HG02938 (cell line): ENCODE measurements around the gene BRD1.
"Not testable (repeated sequence)": the region's sequence is repeated elsewhere in the genome, so short reads cannot be mapped to it uniquely, and the experiment has no call there.

Experiments
- ATAC-seq: cut with Tn5 transposase; IDR thresholded peaks from one replicate; pipeline ENCODE4 v1.9.1; 2021; ENCODE audit warnings: mild to moderate bottlenecking, moderate library complexity; ENCODE audit not compliant: unreplicated experiment

Gene BRD1

DNA sequence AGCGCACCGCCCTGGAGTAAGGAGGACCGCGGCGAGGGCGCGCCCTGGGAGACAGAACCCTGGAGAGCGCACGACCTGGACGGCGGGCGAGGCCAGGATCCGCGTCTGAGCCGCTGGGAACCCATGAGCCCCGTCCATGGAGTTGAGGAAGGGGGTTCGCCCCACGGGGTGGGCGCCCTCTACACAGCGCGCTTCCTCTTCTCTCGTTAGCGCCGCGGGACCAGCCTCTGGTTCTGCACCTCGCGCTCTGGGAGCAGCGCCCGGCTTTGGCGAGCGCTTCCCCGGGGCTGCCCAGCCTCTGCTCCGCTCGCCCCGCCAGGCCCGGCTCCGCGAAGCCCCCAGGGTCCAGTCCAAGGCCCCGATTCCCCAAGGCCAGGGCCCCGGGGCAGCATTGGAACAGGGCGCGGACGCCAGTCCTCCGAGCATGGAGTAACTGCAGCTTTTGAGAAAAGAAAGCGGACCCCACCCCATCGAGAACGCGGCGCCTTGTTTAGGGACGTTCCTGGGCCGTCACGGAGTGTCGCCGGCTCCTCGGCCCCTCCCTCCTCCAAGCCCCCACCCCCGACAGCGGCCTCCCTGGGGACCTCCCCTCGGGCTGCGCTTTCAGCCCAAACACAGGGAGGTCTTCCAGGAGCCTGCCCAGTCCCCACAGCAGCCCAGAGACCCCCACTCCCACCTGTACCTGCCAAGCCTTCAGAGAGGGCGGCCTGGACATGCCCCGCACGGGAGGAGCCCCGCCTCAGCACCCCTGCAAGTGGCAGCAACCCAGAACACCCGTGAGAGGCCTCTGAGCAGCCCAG is 56.2 kb downstream of the BRD1 start:
- no peak for ATAC-seq

DNA sequence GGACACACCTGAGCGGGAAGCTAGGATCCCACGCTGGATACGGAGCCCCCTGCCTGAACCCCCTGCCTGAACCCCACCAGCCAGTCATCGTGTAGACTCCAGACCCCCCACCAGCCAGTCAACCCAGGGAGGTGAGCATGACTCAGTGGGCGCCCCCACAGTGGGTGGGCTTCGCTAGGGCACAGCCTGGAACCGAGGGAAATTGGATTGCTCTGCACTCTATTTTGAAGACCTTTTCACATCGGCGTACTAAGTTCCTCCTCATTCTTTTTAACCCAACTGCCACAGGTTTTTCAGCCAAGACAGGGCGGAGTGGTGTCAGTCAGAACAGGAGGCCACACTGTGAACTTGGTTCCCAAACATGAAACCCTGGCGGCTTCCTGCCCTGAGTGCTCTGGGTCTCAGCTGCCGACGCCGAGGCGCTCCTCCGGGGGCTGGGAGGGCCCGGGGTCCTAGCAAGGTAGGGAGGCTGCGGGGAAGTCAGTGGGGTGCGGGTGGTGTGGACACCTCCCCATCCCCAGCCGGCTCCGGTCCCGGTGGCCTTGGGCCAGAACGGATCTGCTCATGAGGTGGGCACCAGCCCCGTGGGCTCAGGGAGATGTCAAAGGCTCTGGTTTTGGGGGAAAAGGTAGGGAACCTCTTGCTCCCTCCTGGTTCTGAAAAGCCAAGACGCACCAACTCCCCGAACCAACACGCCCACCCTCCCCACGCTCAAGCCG is 57.0 kb downstream of the BRD1 start:
- ATAC-seq, result no peak

DNA sequence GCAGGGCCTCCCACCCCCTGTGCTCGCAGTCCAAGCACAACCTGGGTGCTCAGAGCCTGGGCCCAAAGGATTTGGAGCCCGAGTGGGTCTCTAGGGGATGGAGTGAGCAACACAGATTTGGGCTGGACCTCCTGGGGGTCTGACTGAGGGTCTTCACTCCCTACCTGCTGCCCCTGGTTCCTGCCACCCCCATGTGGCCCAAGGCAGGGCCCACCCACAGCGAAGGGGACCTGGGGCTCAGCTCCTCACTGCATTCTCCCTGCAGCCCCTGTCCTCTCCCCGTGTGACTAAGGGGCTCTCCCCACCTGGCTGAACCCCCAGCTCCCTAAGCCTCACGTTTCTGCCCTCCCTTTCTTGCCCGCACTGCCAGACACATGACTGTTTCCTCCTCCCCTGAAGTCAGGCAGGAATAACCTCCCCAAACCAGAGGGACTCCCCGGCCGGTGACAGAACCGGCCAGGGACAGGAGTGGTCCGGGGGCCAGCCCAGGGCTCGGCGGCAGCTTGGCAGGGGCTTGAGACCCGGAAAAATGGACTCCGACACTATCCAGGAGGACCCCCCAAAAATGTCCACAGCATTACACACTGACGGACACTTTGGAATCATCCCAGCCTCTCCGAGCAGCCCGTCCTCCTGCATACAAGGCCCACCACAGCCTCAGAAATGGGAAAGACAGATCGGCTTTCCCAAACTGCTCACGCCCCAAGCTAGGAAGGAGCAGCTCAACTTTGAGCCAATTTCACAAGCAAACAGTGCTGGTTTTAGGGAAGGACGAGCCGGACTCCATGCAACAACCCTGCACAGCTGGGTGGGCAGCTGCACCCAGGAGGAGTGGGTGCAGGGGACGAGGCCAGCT is 57.8 kb downstream of the BRD1 start:
- ATAC-seq, result no peak

DNA sequence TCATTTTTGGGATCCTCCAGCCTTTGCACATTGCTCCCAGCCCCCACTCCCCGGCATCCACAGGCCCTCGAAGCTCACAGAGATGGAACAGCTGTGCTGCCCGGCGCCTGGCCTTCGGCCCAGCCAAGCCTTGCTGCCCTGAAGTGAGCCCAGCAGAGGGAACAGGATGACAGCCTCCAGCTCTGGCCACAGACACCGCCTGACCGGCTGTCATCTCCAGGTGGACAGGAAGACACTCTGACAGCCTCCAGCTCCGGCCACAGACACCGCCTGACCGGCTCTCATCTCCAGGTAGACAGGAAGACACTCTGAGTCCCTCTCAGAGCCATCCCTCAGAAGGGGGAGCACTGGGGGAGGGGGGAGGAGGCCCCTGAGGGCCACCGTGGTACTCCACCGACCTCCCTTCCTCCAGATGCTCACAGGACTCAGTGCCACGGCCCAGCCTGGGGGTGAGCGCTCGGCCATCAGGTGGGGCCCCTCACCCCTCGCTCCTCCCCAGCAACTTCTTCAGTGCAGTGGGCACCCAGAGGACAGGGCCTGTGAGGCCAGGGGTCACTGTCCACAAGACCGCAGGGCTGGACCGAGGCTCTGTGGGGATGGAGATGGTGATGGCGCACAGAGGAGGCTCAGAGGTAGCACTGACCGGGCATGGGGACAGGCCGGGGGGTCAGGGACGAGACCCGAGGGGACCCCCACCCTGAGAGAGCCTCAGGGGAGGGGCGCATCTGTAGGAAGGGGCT is 58.6 kb downstream of the BRD1 start:
- no peak for ATAC-seq

DNA sequence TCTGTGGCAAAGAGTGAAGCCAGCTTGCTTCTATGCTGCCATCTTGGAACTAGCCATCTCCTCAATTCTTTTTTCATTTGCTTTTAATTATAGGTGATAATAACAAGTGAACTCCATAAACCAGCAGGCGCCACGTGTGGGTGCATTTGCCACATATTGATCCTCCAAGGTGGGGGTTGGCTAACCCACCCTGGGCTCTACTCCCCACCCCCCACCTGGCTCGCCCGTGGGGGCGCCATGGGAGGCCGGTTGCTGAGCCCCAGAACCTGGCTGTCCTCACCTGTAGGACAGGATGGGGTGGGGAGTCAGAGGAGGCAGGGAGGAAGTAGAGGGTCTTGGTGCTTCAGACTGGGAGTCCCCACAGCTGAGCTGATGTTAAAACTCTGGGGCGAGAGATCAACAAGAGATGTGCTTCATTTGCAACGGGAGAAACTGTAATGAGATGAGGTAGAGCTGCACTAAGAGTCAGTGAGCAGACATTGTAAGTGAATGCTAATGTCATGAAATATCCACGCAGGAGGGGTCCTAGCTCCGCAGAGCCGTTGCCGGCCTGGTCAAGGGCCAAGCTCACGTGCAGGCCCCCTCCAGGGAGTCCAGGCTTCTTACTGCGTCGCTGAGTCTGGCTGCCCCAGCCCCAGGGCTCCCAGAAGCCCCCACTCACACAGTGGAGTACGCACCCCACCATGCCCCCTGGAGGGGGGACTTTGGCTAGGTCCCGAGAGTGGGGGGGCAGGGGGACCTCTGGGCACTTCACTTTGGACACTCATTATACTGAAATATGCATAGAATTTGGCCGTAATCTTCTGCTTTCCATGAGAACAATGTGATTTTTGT is 59.4 kb downstream of the BRD1 start:
- ATAC-seq, result no peak

DNA sequence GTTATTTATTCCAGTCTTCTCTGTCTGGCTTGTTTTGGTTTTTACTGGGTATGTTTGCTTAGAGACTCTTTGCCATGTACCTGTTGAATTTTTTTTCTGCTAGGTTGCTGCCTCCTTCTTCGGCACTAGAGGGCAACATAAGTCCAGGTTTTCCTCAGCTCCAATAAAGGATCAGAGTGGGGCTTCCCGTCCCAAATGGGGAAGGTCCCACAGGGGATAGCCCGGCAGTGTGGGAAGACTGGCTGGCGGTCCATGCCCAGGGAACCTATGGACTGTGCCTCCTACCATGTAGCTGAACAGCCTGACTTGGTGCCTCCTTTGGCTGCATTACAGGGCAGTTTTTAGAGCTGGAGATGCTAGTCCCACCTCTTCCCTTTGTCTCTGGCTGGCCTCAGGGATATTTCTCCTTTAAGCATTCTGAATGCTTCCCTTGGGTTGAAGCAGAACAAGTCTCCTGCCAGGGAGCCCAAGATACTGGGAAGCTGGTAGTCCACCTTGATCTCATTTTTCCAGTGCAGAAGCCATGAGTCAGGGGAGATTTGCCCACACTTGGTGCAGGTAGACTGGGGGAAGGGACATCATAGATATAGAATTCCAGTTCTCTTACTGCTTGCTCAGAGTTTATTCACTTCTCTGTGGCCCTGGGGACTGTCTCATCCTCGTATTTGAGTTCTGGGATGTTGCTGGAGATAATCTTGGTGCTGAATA is 60.2 kb downstream of the BRD1 start:
- ATAC-seq, result no peak

DNA sequence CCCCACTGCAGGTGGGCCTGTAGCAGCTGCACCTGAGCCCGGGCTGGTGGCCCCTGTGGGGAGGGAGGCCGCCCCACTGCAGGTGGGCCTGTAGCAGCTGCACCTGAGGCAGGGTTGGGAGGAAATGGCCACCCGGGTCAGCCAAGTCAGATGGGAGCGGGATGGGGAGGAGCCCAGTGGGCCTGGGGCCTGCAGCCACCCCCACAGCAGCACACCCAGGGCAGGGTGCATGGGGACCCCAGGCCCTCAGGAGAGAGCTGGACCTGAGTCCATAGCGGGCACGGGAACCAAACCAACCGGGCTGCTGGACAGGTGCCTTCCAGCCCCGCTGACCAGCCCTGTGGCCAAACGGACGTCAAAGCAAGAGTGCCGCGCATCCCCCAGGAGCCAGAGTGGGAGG is 61.7 kb downstream of the BRD1 start:
- ATAC-seq, result no peak

DNA sequence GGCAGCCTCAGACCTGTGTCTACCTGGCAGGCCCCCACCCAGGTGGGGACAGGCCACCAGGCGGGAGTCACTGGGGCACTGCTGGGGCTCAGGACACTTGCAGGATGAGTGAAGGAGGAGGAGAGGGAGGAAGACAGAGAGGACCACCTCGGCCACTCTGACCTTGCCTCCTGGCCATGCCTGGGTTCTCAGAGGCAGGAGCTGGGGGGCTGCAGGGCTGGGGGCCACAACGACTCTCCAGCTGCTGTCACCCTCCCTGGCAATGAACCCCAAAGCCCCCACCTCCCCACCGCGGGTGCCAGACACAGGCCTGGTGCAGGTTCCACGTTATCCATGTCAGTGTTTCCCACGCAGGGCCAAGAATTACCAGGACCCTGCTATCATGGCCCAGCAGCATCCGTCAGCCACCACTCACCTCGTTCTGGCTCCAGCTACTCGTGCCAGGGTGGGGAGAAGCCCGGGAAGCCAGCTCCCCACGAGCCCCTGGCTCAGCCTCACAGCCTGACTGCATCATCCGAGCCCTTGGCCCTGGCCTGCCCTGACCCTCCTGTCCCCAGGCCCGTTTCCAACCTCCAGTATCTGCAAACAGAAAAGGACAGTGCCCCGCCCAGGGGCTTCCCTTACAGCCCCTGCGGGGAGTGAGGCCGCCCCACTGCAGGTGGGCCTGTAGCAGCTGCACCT is 62.4 kb downstream of the BRD1 start:
- ATAC-seq, result no peak

DNA sequence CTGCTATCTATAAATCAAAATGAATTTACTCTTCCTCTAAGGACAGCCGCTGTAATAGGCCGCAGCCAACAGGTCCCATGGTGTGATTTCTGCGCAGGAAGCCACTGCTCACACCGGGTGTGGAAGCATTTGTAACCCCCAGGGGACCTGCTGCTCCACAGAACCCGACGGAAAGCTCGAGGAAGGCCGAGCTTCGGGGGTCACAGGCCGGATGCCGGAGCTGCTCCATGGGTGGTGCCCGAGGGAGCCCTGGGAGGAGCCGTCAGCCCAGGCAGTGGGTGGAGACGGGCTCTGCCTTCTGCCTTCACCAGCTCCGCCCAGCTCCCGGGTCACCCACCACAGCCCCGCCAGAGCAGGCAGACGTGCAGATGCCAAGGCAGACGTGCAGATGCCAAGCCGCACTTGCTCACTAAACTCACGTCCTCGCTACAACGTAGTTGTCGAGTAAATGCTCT is 63.5 kb downstream of the BRD1 start:
- no peak for ATAC-seq

DNA sequence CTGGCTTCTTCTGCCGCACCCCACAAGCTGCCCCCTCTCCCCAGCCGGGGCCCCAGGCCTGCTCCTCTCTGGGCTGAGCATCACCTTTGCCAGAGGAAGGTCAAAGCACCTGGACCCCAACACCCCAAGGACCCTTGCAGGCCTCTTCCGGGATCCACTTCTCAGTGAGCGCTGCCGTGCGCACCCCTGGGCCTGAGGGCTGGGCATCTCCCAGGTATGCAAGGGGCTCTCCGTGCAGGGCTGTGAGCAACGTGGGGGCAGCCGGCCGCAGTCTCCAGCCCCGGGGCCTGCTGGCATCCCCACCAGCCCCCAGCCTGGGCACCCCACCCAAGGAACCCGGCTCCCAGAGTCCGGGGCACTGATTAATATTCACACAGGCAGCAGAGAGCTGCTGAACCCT is 64.0 kb downstream of the BRD1 start:
- no peak for ATAC-seq

DNA sequence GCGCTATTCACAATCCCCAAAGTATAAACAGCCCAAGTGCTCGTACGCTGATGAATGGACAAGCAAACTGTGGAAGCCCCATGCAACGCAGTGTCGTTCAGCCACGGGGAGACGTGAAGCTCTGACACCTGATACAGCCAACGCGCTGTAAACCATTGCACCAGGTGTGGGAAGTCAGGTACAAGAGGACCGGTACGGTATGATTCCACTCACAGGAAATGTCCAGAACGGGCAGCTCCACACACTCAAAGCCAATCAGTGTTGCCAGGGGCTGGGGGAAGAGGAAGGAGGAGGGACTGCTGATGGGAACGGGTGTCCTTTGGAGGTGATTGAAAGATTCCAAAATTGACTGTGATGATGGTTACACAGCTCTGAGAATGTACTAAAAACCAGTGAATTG is 64.5 kb downstream of the BRD1 start:
- ATAC-seq, result no peak

DNA sequence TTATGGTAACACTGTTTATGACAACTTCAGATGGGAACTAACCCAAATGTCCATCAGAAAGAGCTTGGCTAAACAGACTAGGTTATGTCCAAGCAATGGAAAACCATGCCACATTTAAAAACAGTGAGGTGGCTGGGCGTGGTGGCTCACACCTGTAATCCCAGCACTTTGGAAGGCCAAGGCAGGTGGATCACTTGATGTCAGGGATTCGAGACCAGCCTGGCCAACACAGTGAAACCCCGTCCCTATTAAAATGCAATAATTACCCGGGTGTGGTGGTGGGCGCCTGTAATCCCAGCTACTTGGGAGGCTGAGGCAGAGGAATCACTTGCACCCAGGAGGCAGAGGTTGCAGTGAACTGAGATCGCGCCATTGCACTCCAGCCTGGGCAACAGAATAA is 65.1 kb downstream of the BRD1 start:
- ATAC-seq, result not testable (repeated sequence)

DNA sequence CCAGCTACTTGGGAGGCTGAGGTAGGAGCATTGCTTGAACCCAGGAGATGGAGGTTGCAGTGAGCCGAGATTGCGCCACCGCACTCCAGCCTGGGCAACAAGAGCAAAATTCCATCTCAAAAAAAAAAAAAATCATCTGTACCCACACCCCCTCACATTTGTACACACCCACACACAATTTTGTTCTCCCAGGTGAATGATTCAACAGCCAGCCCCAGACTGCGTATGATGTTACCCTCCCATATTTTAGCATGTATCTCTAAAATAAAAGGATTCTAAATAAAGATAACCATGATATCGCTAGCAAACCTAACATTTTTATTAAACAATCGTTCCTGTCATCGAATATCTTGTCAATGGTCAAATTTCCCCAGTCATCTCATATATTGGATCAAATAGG is 65.8 kb downstream of the BRD1 start:
- no peak for ATAC-seq

DNA sequence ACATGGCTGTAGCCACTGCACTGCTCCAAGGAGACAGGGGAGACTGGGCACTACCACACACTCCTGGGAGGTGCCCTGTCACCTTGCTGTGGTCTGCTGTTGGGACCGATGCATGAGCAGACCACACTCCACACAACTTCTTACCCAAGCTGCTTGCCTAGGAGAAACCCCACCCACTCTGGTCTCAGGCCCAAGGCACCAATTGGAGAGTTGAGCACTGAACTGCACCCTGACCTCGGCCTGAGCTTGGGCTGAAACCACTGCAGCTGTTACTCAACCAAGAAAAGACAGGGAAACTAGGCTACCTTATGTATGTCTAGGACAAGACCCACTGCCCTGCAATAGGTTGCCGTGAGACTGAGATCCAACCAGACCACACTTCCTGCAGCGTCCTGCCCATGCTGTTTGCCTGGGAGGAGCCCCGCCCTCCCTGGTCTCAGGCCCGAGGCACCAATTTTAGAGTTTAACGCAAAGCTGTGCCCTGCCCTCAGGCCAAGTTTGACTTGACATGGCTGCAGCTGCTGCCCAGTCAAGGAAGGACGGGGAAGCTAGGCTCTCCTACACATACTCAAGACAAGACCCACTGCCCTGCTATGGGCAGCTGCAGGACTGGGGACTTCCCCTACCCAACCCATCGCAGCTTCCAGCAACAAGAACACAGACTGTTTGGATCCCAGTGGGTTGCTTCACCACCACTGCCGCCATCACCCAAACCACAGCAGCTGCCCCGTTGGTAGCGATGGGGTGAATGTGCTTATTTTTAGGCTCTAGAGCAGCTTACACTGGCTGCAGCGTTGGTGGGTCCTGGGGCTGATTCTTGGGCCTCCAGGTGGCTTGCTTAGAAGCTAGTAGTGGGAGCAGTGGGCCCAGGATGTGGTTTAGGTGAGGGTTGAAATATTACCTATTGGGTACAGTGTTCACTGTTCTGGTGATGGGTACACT is 66.8 kb downstream of the BRD1 start:
- no peak for ATAC-seq

DNA sequence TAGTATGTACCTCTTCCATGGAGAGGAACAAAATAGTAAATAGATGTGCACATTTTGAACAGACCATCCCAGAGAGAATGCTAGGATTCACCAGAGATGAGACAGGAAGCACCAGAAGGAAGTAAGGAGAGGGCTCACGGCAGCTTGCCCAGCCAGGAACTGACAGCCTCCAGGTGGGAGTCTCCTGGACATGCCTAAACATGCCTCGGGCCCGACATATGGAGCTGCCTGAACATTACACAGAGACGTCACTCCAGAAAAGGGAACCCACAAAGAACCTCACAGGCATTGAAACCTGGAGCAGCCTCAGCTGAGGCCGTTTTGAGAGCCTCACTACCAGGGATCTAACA is 67.4 kb downstream of the BRD1 start:
- no peak for ATAC-seq

DNA sequence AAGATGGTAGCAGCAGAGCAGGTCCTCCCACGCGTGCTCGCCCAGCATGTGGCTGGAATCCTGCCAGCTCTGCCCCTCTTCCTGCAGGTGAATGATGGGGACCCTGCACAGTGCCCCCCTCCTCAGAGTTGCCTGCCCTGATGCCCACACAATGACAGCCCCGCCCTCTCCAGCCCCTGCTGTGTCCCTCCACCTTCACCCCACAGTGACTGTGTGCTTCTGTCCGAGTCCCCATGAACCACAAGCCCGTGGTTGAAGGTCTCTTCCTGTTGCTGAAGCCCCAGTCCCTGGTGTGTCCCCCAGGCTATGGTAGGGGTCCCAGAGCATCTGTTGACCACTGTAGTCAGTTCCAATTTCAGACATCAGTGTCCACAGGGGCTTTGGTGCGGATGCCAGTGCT is 71.0 kb downstream of the BRD1 start:
- ATAC-seq, result no peak

DNA sequence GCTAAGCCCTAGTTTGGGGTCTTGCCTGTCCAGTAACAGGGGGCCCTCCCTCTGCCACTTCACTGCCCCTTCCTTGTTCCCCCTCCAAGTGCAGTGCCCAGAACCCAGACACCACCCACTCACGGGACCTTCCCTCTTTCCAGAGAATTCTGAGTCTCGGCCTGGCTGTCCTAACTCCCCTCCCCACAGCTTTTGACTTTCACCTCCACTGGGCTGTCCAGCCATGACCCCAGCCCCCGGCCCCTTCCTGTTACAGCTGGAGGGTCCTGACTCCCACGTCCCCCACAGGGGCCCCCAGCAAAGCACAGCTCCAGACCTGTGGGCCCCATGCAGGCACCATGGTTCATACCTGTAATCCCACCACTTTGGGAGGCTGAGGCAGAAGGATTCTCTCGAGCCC is 71.5 kb downstream of the BRD1 start:
- ATAC-seq, result no peak

DNA sequence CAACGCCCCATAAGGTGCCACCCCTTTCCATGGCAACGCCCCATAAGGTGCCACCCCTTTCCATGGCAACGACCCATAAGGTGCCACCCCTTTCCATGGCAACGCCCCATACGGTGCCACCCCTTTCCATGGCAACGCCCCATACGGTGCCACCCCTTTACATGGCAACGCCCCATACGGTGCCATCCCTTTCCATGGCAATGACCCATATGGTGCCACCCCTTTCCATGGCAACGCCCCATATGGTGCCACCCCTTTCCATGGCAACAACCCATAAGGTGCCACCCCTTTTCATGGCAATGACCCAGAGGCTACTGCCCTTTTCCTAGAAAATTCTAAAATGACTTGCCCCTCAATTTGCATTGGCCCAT is 72.1 kb downstream of the BRD1 start:
- ATAC-seq, result no peak
